OCI-LY7 (cell line): ENCODE results near the gene LACTB. TPM values are rescaled to one million over a fixed set of nuclear protein-coding genes. Genes with fewer than 3 reads are reported as not detected.

Experiments used
- BruUV-seq: library from RNA; stranded (reverse); fragments of 400-500 nt; replicated peaks from 2 replicates; lab custom pipeline; 2021; lab: Mats Ljungman, UMichigan
- CTCF ChIA-PET: fragments of 300-600 bp; sonication (Branson Sonifier 250); formaldehyde crosslinking; loops from one replicate; lab custom pipeline; 2022; ENCODE audit warnings: antibody characterized with exemption; ENCODE audit not compliant: unreplicated experiment; lab: Charles Lee
- POLR2A ChIA-PET: fragments of 300-600 bp; sonication (Branson Sonifier 250); formaldehyde crosslinking; loops from one replicate; lab custom pipeline; 2022; ENCODE audit warnings: antibody characterized with exemption; lab: Charles Lee
- DNase-seq: peaks from one replicate; pipeline ENCODE4 v3.0.0-alpha.2; 2015; ENCODE audit warnings: low spot score
- H2AFZ ChIP-seq: fragments of 200-600 bp; sonication (generic), shearing (Covaris generic); 2 replicates; pipeline ENCODE4 v1.6.1; 2014; ENCODE audit warnings: mild to moderate bottlenecking, antibody characterized with exemption, low read length, moderate library complexity
- H3K27ac ChIP-seq: fragments of 200-600 bp; sonication (generic); 2 replicates; pipeline ENCODE4 v1.5.1; 2014; ENCODE audit warnings: mixed run types, low read depth, mild to moderate bottlenecking, moderate library complexity, low read length, inconsistent platforms; ENCODE audit not compliant: poor library complexity, severe bottlenecking
- H3K36me3 ChIP-seq: fragments of 200-600 bp; sonication (generic); 2 replicates; pipeline ENCODE4 v1.6.1; 2014; ENCODE audit warnings: mild to moderate bottlenecking, antibody characterized with exemption, low read length, moderate library complexity, mixed read lengths; ENCODE audit not compliant: insufficient read depth
- H3K4me1 ChIP-seq: fragments of 200-600 bp; sonication (generic); 2 replicates; pipeline ENCODE4 v1.5.1; 2014; ENCODE audit warnings: mild to moderate bottlenecking, low read length; ENCODE audit not compliant: insufficient read depth, poor library complexity, severe bottlenecking
- H3K4me2 ChIP-seq: fragments of 200-600 bp; sonication (generic); 2 replicates; pipeline ENCODE4 v1.6.1; 2014; ENCODE audit warnings: mild to moderate bottlenecking, low read length
- H3K4me3 ChIP-seq: fragments of 200-600 bp; sonication (generic); 2 replicates; pipeline ENCODE4 v1.5.1; 2014; ENCODE audit warnings: mild to moderate bottlenecking, low read depth, low read length; ENCODE audit not compliant: poor library complexity, severe bottlenecking
- H3K79me2 ChIP-seq: fragments of 200-600 bp; sonication (generic); 2 replicates; pipeline ENCODE4 v1.6.1; 2016; ENCODE audit warnings: low read depth, mild to moderate bottlenecking, low read length, moderate library complexity, mixed read lengths; ENCODE audit not compliant: insufficient read depth
- H3K9me2 ChIP-seq: fragments of 200-600 bp; sonication (generic); 2 replicates; pipeline ENCODE4 v1.6.1; 2016; ENCODE audit warnings: mild to moderate bottlenecking, low read length, mixed read lengths; ENCODE audit not compliant: insufficient read depth
- H3K9me3 ChIP-seq: fragments of 200-600 bp; sonication (generic); 2 replicates; pipeline ENCODE4 v1.6.1; 2014; ENCODE audit warnings: mild to moderate bottlenecking, mixed run types, low read length, mixed read lengths
- H4K20me1 ChIP-seq: fragments of 200-600 bp; sonication (generic); 2 replicates; pipeline ENCODE4 v1.6.1; 2014; ENCODE audit warnings: mild to moderate bottlenecking, antibody characterized with exemption, low read length, moderate library complexity, mixed read lengths; ENCODE audit not compliant: insufficient read depth
- EZH2phosphoT487 ChIP-seq: fragments of 200-600 bp; sonication (generic); IDR thresholded peaks from 2 replicates; pipeline ENCODE4 v1.6.1; 2018; ENCODE audit warnings: low read depth, borderline replicate concordance, mild to moderate bottlenecking, mixed run types, antibody characterized with exemption, low read length, moderate library complexity, mixed read lengths
- intact Hi-C: fragments of 100-400 bp; cut with micrococcal nuclease; formaldehyde crosslinking; loops from one replicate; pipeline ENCODE4 v1.10.0; 2022; ENCODE audit not compliant: unreplicated experiment
- total RNA-seq, 2 experiments: library from RNA; depleted of rRNA in 1 of 2; stranded (reverse); fragments of >200 nt in 1 of 2; shearing (Covaris generic) in 1 of 2; gene quantifications; 2 replicates each; pipeline ENCODE4 v1.2.3, GENCODE V29; 2014 to 2022
- TF ChIP-seq, protein P1 (sequence below): fragments of 200-600 bp; sonication (generic); conservative IDR thresholded peaks from 2 replicates; pipeline ENCODE4 v1.5.1; 2014; ENCODE audit warnings: mild to moderate bottlenecking, antibody characterized with exemption, low read length, moderate library complexity, mixed read lengths

Gene LACTB
- total RNA-seq, 2 experiments from 2014 or later, result 3.2 to 7.2 TPM

DNA sequence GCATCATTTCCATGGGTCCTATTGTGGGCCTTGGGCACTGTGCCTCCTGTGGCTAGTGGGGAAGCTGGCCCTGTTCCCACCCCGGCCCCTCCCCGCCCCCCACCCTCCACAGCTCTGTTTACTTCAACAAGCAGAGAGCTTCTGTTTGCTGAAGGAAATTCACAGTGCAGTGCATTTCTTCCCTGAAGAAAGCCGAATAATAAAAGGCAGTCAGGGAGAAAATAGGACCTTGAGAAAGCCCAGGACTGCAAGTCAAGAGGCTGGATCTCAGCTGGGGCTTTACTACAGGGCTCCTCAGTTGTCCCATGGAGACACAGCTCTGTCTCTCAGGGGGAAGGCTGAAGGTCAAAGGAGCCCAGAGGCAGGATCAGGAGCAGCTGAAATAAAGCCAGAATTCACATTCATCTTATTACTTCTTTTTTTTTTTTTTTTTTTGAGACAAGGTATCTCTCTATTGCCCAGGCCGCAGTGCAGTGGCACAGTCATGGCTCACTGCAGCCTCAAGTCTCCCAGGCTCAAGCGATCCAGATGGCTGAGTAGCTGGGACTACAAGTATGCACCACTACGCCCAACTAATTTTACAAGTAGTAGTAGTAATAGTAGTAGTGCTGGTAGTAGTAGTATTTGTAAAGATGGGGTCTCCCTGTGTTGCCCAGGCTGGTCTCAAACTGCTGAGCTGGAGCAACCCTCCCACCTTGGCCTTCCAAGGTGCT, 33.0 kb upstream of the LACTB start:
- Histone ChIP-seq H3K4me2 (no peak overlapping the region), H2AFZ (no peak overlapping the region), H3K79me2 (no peaks in the 10 kb centered on the region), H4K20me1 (no peaks in the 10 kb centered on the region), H3K4me1 (no peaks in the 10 kb centered on the region), H3K4me3 (no peak overlapping the region), H3K27ac (no peak overlapping the region), H3K9me3 (no peaks in the 10 kb centered on the region), H3K9me2 (no peaks in the 10 kb centered on the region), H3K36me3 (no peaks in the 10 kb centered on the region)
- ChIA-PET POLR2A (no interaction called here), CTCF (no interaction called here)
- TF ChIP-seq EZH2phosphoT487, result no peak
- TF ChIP-seq, protein P1, sequence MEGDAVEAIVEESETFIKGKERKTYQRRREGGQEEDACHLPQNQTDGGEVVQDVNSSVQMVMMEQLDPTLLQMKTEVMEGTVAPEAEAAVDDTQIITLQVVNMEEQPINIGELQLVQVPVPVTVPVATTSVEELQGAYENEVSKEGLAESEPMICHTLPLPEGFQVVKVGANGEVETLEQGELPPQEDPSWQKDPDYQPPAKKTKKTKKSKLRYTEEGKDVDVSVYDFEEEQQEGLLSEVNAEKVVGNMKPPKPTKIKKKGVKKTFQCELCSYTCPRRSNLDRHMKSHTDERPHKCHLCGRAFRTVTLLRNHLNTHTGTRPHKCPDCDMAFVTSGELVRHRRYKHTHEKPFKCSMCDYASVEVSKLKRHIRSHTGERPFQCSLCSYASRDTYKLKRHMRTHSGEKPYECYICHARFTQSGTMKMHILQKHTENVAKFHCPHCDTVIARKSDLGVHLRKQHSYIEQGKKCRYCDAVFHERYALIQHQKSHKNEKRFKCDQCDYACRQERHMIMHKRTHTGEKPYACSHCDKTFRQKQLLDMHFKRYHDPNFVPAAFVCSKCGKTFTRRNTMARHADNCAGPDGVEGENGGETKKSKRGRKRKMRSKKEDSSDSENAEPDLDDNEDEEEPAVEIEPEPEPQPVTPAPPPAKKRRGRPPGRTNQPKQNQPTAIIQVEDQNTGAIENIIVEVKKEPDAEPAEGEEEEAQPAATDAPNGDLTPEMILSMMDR, result no peak
- intact Hi-C loops, result no loop called here
- no peak for DNase-seq
- no TSS peak for BruUV-seq

DNA sequence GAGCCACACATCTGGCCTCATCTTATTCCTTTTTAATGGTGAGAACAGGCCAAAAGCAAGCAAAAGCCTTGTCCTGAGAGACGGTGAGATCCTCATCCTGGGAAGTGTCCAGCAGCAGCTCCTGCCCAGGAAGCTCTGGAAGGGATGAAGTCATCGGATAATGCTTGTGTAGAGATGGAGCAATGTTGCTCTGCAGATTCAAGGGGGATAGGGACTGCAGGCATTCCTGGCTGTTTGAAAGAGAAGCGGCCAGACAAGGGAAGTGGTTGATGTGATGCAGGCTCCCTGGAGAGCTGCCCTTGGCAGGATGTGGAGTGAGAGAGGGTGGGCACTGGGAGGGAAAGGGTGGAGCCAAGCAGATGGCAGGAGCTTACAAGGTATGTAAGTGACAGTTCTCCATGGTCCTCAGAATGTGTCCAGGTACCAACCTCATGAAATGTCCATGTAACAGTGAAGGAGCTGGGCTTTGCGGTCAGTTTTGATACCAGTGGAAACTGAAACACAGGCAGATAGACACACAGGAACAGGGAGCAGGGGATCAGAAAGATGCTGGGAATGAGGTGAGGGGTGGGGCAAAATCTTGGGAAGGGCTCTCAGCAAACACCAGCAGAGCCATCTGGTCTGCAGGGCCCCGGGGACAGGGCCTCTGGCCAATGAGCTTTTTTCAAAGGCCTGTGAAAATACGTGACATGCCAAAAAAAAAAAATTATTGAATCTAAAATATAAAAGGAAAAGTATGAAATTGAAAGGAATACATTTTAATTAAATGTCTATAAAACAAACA, 32.2 kb upstream of the LACTB start:
- ChIA-PET CTCF (no interaction called here), POLR2A (no interaction called here)
- H3K4me2 ChIP-seq, result no peak overlapping the region
- H3K4me3 ChIP-seq, result no peak overlapping the region
- BruUV-seq, result no TSS peak
- peaks cover 3% of the 10 kb centered on the region for H3K4me1 ChIP-seq
- H2AFZ ChIP-seq, result no peak overlapping the region
- no peaks in the 10 kb centered on the region for H3K79me2 ChIP-seq
- DNase-seq, result no peak
- intact Hi-C loops, result loop anchor here (5.0 kb wide), 1 partner anchor 242 kb away; no protein-coding TSS in a partner anchor
- no peaks in the 10 kb centered on the region for H3K9me2 ChIP-seq
- H3K9me3 ChIP-seq, result no peaks in the 10 kb centered on the region
- no peaks in the 10 kb centered on the region for H3K36me3 ChIP-seq
- no peak overlapping the region for H3K27ac ChIP-seq
- TF ChIP-seq, protein P1, result no peak
- TF ChIP-seq EZH2phosphoT487, result no peak
- H4K20me1 ChIP-seq, result no peaks in the 10 kb centered on the region
